Fibroblast of skin of scalp (primary cell): Measurements from ENCODE around the gene SLC1A4. TPM values are rescaled to one million over a fixed set of nuclear protein-coding genes. Genes with fewer than 3 reads are reported as not detected.
A peak's percentile ranks its signal among the peaks of the same experiment; 100 is the strongest.
"Not testable (repeated sequence)": the region's sequence is repeated elsewhere in the genome, so short reads cannot be mapped to it uniquely, and the experiment has no call there.

ENCODE experiments used
- DNase-seq: peaks from one replicate; pipeline ENCODE4 v3.0.0-alpha.2; 2013
- polyA plus RNA-seq, 2 experiments: library from polyadenylated mRNA; unstranded; fragments of 120-200 nt; gene quantifications; one replicate each; pipeline ENCODE4 v1.2.1, GENCODE V29; 2013; ENCODE audit not compliant: insufficient read length in 2 of 2

The SLC1A4 gene
- polyA plus RNA-seq (2013, experiment 1 of 2; ENCODE audit: insufficient read length), result 121 TPM
- 119 TPM for polyA plus RNA-seq (2013, experiment 2 of 2; ENCODE audit: insufficient read length)

- peak; percentile 95 for DNase-seq
Observed at GRCh38 chr2:64989126-64989981, at the start of gene SLC1A4. Gene SLC1A4, plus strand, starts transcription at chr2:64989399. Its CDS starts 245 bp downstream, at chr2:64989644.

GRCh38 chr2:64941143-64941542 lies 48.1 kb upstream of the SLC1A4 start:
- DNase-seq, result no peak

- no peak for DNase-seq
Observed at GRCh38 chr2:64941801-64942200, 47.4 kb upstream of the SLC1A4 start.

GRCh38 chr2:64942693-64943092 lies 46.5 kb upstream of the SLC1A4 start:
- no peak for DNase-seq

GRCh38 chr2:64943387-64944150 lies 45.6 kb upstream of the SLC1A4 start:
- peak; percentile 23 for DNase-seq

- no peak for DNase-seq
Observed at GRCh38 chr2:64944484-64944883, 44.7 kb upstream of the SLC1A4 start.

- peak; percentile 41 for DNase-seq
Observed at GRCh38 chr2:64945973-64946768, 43.0 kb upstream of the SLC1A4 start.

- peak; percentile 13 for DNase-seq
Observed at GRCh38 chr2:64946769-64947247, 42.4 kb upstream of the SLC1A4 start.

- DNase-seq, result no peak
Observed at GRCh38 chr2:64947885-64948284, 41.3 kb upstream of the SLC1A4 start.

- no peak for DNase-seq
Observed at GRCh38 chr2:64950226-64951160, 38.7 kb upstream of the SLC1A4 start.

- DNase-seq, result no peak
Observed at GRCh38 chr2:64951306-64951953, 37.8 kb upstream of the SLC1A4 start.

- no peak for DNase-seq
Observed at GRCh38 chr2:64952096-64952495, 37.1 kb upstream of the SLC1A4 start.

- peak; percentile 82 for DNase-seq
Observed at GRCh38 chr2:64952511-64953482, 36.4 kb upstream of the SLC1A4 start.

GRCh38 chr2:64955467-64955866 lies 33.7 kb upstream of the SLC1A4 start:
- DNase-seq, result no peak

- no peak for DNase-seq
Observed at GRCh38 chr2:64957109-64957903, 31.9 kb upstream of the SLC1A4 start.

- DNase-seq, result peak; percentile 29
Observed at GRCh38 chr2:64958556-64958955, 30.6 kb upstream of the SLC1A4 start.

GRCh38 chr2:64960819-64961218 lies 28.4 kb upstream of the SLC1A4 start:
- no peak for DNase-seq

- DNase-seq, result not testable (repeated sequence)
Observed at GRCh38 chr2:64963138-64963537, 26.1 kb upstream of the SLC1A4 start.

- no peak for DNase-seq
Observed at GRCh38 chr2:64963719-64964118, 25.5 kb upstream of the SLC1A4 start.
